ENCODE results near the gene GRPEL1. TPM values are rescaled to one million over a fixed set of nuclear protein-coding genes. Genes with fewer than 3 reads are reported as not detected.

Gene GRPEL1
- total RNA-seq, 4 donors from 2014 or later = 20.8 to 24.0 (median 21.6) TPM

GRCh38 chr4:7018281-7018680 lies 49.6 kb downstream of the GRPEL1 start:
- H3K4me3 ChIP-seq (ENCODE audit: low read depth, poor library complexity, severe bottlenecking) = no peak overlapping the region
- WGBS, 2 donors = 95 to 97% methylated on average over 6 to 7 of the region's 9 CpGs
- intact Hi-C loops (cut with DNase I; ENCODE audit: low total_unique reads) = no loop called here
- no peak for DNase-seq (ENCODE audit: low spot score in 2 of 2)
- TF ChIP-seq POLR2A (IDR thresholded peaks at IDR 0.05) = no peak
- TF ChIP-seq CTCF (IDR thresholded peaks at IDR 0.05) = no peak

GRCh38 chr4:7017446-7018048 lies 50.3 kb downstream of the GRPEL1 start:
- TF ChIP-seq CTCF (IDR thresholded peaks at IDR 0.05) (no peak), POLR2A (IDR thresholded peaks at IDR 0.05) (no peak)
- WGBS, 2 donors = 88 to 94% methylated on average over 6 of the region's 6 CpGs
- no peak overlapping the region for H3K4me3 ChIP-seq (ENCODE audit: low read depth, poor library complexity, severe bottlenecking)
- intact Hi-C loops (cut with DNase I; ENCODE audit: low total_unique reads) = no loop called here
- DNase-seq (ENCODE audit: low spot score in 2 of 2) = no peak

GRCh38 chr4:7016512-7016911 lies 51.4 kb downstream of the GRPEL1 start:
- intact Hi-C loops (cut with DNase I; ENCODE audit: low total_unique reads) = no loop called here
- DNase-seq (ENCODE audit: low spot score in 2 of 2) = no peak
- WGBS, 2 donors = 96 to 97% methylated on average over 6 of the region's 6 CpGs
- TF ChIP-seq POLR2A (IDR thresholded peaks at IDR 0.05) (no peak), CTCF (IDR thresholded peaks at IDR 0.05) (no peak)
- no peak overlapping the region for H3K4me3 ChIP-seq (ENCODE audit: low read depth, poor library complexity, severe bottlenecking)

- 80 to 84% methylated on average over 11 of the region's 11 CpGs for WGBS, 2 donors
- no peak for TF ChIP-seq POLR2A (IDR thresholded peaks at IDR 0.05)
- no peak for TF ChIP-seq CTCF (IDR thresholded peaks at IDR 0.05)
- intact Hi-C loops (cut with DNase I; ENCODE audit: low total_unique reads) = no loop called here
- no peak for DNase-seq (ENCODE audit: low spot score in 2 of 2)
- H3K4me3 ChIP-seq (ENCODE audit: low read depth, poor library complexity, severe bottlenecking) = no peak overlapping the region
Measured at GRCh38 chr4:7016086-7016485, 51.8 kb downstream of the GRPEL1 start.

GRCh38 chr4:7015383-7016035 lies 52.4 kb downstream of the GRPEL1 start:
- 83 to 85% methylated on average over 12 of the region's 12 CpGs for WGBS, 2 donors
- no peak overlapping the region for H3K4me3 ChIP-seq (ENCODE audit: low read depth, poor library complexity, severe bottlenecking)
- DNase-seq (ENCODE audit: low spot score in 2 of 2) = no peak
- intact Hi-C loops (cut with DNase I; ENCODE audit: low total_unique reads) = no loop called here
- TF ChIP-seq CTCF (IDR thresholded peaks at IDR 0.05) (no peak), POLR2A (IDR thresholded peaks at IDR 0.05) (no peak)

Data from lower leg skin (tissue), 4 donors.